ENCODE measurements around the gene MYO1B. TPM values are rescaled to one million over a fixed set of nuclear protein-coding genes. Genes with fewer than 3 reads are reported as not detected.

The MYO1B gene
- total RNA-seq, 1 donor from 2014 or later, result 85.2 TPM

DNA sequence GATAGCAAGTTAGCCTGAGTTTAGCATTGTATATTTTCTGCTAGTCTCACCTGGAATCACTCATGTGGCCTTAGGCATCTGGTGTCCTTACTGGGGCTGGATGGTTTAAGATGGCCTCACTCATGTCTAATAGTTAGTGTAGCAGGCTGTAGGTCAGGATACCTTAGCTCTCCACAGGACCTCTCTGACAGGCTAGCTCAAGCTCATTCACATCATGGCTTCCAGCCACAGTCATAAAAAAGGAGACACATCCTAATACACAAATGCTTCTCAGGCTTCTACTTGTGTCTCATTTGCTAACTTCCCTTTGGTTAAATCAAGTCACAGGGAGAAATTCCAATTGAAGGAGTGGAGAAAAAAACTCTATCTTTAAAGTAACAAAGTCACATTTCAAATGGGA lies 47.7 kb downstream of the MYO1B start:
- DNase-seq (ENCODE audit: low spot score in 2 of 2) (no peak), FAIRE-seq (no peak)

GRCh38 chr2:191295088-191295487 lies 49.9 kb downstream of the MYO1B start:
- DNase-seq (ENCODE audit: low spot score in 2 of 2), result no peak
- FAIRE-seq, result no peak

GRCh38 chr2:191296083-191297006 lies 51.1 kb downstream of the MYO1B start:
- FAIRE-seq (no peak), DNase-seq (ENCODE audit: low spot score in 2 of 2) (no peak)

- FAIRE-seq, result no peak
- no peak for DNase-seq (ENCODE audit: low spot score in 2 of 2)
These were observed 51.8 kb downstream of the MYO1B start for GRCh38 chr2:191297033-191297432.

DNA sequence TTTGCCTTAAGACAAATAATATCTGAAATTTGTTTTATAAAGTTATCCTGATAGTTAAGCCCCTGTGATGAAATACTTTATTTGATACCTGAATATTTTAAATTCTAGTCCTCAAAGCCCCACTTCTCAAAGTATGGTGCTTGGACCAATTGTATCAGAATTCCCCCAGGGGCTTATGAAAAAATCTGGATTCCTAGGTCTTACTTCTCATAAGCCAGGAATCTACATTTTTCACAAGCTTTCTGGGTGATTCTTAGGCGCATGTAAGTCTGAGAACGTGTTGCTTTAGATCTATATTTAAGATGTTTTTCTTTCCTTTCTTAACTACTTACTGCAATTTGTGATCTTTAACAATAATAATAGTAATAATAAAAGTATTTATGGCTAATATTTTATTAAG lies 53.1 kb downstream of the MYO1B start:
- DNase-seq (ENCODE audit: low spot score in 2 of 2), result no peak
- no peak for FAIRE-seq

DNA sequence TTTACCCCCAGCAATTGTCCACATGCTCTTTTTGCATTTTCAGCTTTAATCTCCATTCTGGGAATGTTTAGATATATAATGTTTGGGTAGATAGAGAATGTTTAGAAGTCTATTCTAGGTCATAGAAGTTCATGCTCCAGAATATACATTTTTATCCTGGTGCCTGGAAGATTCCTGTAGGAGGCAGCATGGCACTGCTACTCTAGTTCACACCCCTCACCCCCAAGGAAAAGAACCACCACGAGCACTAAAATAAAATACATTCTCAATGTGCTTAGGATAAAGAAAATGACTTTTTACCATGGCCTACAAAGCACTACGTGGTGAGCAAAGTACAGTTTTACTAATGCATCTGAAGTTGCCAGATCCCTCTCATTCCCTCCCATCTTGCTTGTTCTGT lies 53.8 kb downstream of the MYO1B start:
- FAIRE-seq (no peak), DNase-seq (ENCODE audit: low spot score in 2 of 2) (no peak)

- FAIRE-seq (no peak), DNase-seq (ENCODE audit: low spot score in 2 of 2) (no peak)
These were observed 54.7 kb downstream of the MYO1B start for GRCh38 chr2:191299866-191300265.

GRCh38 chr2:191301971-191302370 lies 56.8 kb downstream of the MYO1B start:
- FAIRE-seq, result no peak

DNA sequence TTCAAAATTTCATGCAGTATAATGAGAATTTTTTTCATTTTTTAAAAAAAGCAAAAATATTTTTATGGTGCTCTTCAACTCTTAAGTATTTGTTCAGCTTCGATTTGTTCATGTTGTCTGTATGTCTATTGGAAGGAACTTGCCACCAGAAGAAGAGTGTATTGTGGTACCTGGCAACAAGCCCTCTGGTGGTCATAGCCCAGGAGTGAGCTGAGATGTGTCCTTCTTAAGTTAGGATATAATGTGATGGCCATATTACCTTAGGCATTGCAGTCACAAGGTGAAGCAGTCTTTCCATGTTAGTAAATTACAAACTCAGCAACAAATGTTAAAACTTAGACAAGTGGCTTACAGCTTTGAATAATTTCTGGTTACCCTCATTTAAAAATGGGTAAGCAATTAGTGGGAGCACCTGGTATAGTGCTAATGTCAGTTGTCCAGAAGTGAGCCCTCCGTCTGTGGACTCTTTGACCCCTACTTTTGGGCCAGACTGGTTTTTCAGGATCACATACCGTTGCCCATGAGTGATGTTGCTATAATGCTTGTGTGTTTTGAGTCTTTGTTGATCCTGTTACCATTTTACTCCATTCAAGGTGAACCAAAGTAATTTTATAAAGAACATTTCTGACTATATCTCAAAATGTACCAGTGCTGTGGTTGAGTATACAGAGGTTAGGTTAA lies 57.4 kb downstream of the MYO1B start:
- FAIRE-seq, result no peak
- DNase-seq (ENCODE audit: low spot score in 2 of 2), result no peak

More at GRCh38 chr2:191301971-191302370, 56.8 kb downstream of the MYO1B start:
- no peak for DNase-seq (ENCODE audit: low spot score in 2 of 2)

- FAIRE-seq (no peak), DNase-seq (ENCODE audit: low spot score in 2 of 2) (no peak)
These were observed 58.2 kb downstream of the MYO1B start for GRCh38 chr2:191303140-191304005.

- FAIRE-seq, result no peak
These were observed 60.0 kb downstream of the MYO1B start for GRCh38 chr2:191304939-191305875.

DNA sequence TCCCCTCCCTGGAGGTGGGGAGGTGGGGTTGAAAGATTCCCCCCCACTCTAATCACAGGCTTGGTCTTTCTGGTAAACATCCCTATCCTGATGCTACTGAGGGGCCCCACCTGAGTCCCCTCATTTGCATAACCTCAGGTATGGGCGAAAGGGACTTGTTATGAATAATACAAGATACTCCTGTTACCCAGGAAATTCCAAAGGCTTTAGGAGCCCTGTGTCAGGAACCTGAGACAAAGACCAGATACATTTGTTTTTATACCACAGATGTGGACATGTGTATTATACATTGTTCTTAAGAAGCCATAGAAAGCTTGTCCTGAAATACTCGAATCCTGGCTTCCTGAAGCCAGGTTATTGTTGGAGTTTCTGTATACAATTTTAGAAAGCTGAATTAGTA lies 62.8 kb downstream of the MYO1B start:
- FAIRE-seq, result no peak
- DNase-seq (ENCODE audit: low spot score in 2 of 2), result no peak

More at GRCh38 chr2:191304939-191305875, 60.0 kb downstream of the MYO1B start:
- DNase-seq (ENCODE audit: low spot score in 2 of 2), result no peak

- FAIRE-seq (no peak), DNase-seq (ENCODE audit: low spot score in 2 of 2) (no peak)
These were observed 66.0 kb downstream of the MYO1B start for GRCh38 chr2:191311156-191311555.

- DNase-seq (ENCODE audit: low spot score in 2 of 2), result no peak
- no peak for FAIRE-seq
These were observed 66.4 kb downstream of the MYO1B start for GRCh38 chr2:191311627-191312026.

DNA sequence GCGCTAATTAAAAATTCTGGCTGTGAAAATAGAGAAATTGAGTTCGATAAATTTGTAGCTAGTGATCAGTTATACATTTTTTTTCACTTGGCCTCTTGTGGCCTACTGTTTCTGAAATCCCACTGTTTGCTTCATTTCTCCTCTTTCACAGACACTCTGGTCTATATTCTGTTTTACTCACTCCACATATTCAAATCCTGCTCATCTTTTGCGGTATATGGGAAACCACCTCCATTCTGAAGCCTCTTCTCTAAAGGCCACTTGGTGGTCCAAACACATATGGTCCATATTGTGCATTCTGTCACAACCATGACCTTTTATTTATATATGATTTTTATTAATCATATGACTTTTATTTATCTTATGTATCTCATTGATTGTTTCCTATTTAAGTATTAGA lies 67.0 kb downstream of the MYO1B start:
- FAIRE-seq, result no peak

DNA sequence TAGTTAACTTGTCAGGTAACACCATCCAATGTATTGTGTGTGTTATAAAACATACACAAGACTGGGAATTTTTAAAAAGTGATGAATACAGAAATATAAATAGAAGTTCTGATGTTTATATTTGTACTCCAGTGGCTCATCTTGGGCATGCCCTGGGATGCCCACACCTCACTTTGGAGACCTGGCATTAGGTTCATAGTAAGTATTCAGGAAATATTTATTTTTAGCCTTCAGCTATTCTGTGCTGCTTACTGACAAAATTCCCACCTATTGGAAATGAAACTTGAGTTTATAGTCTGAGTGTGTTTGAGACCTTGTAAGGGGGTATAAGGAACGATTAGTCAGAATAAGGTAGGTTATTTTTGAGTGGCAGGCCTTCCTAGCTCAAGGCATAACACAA lies 67.5 kb downstream of the MYO1B start:
- FAIRE-seq (no peak), DNase-seq (ENCODE audit: low spot score in 2 of 2) (no peak)

More for the DNA sequence above, 67.0 kb downstream of the MYO1B start:
- no peak for DNase-seq (ENCODE audit: low spot score in 2 of 2)

DNA sequence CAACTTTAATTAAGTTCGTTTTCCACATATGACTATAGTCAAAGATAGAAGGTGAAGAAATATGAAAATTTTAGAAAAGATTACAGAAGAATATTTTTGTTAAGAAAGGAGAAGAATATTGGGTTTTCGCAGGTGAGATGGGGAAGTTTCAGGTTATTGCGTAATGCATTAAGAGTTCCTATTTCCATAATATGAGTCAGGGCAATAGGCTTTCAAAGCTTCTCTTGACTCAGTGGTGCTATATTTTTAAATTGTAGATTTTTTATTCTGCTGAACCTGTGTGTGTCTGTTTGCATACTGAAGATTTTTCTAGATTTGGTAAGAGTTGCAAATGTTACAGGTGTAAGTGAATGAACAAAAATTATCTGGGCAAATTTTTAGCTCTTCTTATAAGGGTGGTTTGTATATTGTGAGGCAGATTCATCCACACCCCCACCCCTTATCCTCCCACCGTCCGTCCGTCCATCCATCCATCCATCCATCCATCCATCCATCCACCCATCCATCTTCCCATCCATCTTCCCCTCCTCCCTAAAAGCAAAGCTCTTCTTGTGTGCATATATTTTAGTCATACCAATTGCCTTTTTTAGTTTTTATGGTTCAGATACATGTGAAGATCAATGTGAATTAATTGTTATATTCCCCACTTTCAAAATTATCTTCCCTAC lies 69.6 kb downstream of the MYO1B start:
- DNase-seq (ENCODE audit: low spot score in 2 of 2), result no peak
- no peak for FAIRE-seq

GRCh38 chr2:191315365-191315752 lies 70.2 kb downstream of the MYO1B start:
- no peak for FAIRE-seq
- DNase-seq (ENCODE audit: low spot score in 2 of 2), result no peak
